HG03159 (cell line): ENCODE measurements around the gene SERTAD1.
"Not testable (repeated sequence)": the region's sequence is repeated elsewhere in the genome, so short reads cannot be mapped to it uniquely, and the experiment has no call there.

Experiments used
- ATAC-seq: cut with Tn5 transposase; IDR thresholded peaks from one replicate; pipeline ENCODE4 v1.9.1; 2021; ENCODE audit warnings: mild to moderate bottlenecking, moderate library complexity; ENCODE audit not compliant: unreplicated experiment

Gene SERTAD1, protein sequence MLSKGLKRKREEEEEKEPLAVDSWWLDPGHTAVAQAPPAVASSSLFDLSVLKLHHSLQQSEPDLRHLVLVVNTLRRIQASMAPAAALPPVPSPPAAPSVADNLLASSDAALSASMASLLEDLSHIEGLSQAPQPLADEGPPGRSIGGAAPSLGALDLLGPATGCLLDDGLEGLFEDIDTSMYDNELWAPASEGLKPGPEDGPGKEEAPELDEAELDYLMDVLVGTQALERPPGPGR

GRCh38 chr19:40425450-40426287 is at the start of gene SERTAD1:
TSS of gene SERTAD1 (minus strand) at chr19:40425992. CDS start at chr19:40423546, 2,446 bp downstream.
- ATAC-seq, result peak; percentile 84

DNA sequence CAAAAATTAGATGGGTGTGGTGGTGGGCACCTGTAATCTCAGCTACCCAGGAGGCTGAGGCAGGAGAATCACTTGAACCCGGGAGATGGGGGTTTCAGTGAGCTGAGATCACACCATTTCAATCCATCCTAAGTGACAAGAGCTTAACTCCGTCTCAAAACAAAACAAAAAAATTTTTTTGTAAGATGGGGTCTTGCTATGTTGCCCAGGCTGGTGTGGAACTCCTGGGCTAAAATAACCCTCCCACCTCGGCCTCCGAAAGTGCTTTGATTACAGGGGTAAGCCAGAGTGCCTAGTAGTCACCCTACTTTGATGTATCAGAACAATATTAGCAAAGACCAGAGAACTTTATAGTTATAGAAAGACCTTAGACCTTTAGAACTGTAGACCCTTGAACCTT is 48.9 kb upstream of the SERTAD1 start:
- ATAC-seq, result no peak

GRCh38 chr19:40472516-40472915 is 46.7 kb upstream of the SERTAD1 start:
- no peak for ATAC-seq

GRCh38 chr19:40471111-40471510 is 45.3 kb upstream of the SERTAD1 start:
- ATAC-seq, result no peak

GRCh38 chr19:40469011-40469410 is 43.2 kb upstream of the SERTAD1 start:
- no peak for ATAC-seq

DNA sequence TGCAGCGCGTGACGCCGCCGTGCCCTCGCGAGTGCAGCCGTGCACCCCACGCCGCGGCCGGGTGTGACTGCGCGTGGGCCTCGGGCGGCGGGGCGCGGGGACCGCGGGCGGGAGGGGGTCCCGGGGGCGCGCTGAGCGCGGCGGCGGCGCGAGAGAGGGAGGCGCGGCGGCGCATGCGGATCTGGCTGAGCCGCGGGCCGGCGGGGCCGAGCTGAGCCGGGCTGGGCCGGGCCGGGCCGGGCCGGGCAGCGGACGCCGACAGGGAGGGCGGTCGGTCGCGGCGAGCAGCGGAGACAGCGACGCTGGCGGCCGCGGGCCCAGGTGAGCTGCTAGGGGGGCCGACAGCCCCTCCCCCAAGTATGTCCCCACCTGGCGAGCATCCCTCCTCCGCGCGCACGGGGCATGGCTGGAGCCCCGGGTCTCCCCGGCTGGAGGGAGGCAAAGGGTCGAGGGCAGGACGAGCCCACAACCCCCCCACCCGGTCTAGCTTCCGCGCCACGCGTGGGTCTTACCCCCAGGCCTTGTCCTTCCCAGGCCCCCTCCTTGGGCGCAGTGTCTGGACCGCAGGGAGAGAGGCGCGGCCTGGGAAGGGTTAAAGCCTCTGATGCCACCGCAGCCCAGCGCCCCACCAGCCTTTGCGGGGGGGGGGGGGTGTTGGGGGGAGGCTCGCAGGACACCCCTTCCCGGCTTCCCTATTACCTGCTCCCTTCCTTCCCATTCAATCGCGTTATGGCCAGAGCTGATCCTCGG is 41.4 kb upstream of the SERTAD1 start, which contains the start of gene SPTBN4:
Gene SPTBN4, plus strand, starts transcription at position 17 of the 750 bp plus-strand sequence. CDS start 5,621 bp downstream, outside the sequence.
- ATAC-seq, result no peak

DNA sequence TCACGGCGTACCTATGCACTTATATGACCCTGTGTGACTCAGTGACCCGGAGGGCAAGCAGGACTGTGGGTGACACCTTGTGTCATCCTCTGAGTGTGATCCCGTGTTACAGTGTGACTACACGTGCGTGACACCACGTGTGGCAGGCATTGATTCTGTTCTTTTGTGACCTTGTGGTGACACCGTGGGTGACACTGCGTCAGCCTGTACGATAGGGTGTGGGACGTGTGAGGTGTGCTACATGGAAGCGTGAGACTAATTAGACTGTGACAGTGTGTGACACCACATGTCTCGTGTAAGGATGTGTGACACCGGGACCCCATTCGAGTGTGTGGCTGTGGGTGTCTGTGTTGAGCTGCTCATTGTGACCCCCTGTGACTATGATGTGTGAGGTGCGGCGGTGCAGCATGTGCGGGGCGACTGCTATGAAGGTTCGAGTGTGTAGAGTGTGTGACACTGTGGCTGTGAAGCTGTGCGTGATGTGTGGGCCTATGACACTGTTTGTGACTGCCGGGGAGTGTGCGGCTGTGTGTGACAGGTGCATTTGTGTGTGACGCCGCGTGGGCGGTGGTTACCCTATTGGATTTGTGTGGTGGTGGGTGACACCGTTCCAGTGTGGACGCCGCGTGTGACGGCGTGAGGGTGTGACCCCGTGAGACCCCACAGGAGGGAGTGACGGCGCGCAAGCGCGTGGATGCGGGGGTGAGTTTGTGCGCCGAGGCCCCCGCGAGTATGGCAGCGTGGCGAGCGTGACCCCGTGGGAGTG is 40.6 kb upstream of the SERTAD1 start:
- ATAC-seq, result no peak

DNA sequence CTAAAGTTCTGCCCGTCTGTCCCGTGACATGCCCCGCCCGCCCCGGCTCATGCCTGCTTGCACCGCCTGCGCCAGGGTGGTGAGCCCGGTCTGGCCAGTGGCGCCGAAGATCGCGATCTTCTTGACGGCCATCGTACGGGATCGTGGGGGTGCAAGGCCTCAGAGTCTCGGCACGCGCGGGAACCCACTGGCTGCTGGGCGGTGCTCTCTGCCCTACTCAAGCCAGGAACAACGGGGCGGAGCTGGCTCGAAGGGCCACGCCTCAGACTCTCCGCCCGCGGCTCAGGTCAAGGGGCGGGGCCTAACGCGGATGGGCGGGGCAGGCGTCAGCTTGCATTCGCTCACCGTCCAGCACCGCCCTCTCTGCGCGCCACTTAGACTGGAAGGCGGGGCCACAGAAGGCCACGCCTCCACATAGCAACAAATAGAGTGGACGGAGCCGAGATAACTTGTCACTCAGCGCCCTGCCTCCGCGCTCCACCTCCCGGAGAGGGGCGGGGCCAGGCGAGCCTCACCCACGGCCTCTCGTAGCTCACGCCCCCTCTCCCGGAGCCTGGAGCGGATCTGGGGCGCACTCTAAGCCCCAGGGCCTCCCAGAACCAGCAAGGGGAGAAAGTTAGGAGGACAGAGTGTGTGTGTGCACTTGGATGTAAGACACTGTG is 39.9 kb upstream of the SERTAD1 start, which contains the start of gene BLVRB:
Gene BLVRB, minus strand, starts transcription at position 189 of the 662 bp plus-strand sequence. Its CDS starts 57 bp downstream, at position 132.
- peak; percentile 80 for ATAC-seq

GRCh38 chr19:40465025-40465556 is 39.3 kb upstream of the SERTAD1 start:
- ATAC-seq, result no peak

DNA sequence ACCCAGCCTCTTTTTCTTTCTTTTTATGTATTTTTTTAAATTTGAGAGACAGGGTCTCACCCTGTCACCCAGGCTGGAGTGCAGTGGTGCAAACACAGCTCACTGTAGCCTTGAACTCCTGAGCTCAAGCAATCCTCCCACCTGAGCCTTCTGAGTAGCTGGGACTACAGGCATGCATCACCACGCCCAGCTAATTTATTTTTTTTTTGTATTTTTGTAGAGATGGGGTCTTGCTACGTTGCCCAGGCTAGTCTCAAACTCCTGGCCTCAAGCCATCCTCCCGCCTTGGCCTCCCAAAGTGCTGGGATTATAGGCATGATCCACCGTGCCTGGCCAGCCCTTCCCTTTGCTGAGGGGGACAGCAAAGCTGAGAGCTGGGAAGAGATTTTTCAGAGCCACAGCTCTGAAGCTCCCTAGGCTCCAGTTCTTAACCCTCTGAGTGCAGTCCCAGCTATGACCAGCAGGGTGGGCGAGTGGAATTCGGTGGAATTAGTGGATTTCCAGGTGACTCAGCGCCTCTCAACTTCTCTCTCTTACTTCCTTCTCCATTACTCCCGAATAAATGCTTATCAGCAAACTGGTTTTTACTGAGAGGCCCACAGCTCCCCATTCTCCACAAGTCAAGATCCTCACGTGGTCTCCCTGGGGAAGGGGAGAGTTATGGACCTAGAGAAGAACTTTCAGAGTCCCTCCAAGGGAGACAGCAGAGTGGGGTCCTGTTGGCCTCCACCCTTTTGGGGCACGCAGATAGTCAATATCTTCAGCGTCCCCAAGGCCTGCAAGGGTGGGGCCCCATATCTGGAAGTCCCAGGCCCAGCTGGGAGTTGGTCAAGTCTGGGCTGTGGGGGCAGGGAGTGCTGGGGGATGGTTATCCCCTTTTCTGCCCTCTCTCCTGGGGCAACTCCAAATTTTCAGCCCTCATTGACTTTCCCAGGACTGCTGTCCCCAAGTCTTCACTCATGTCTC is 38.5 kb upstream of the SERTAD1 start:
- ATAC-seq, result no peak

GRCh38 chr19:40463587-40464037 is 37.8 kb upstream of the SERTAD1 start:
- ATAC-seq, result not testable (repeated sequence)

- no peak for ATAC-seq
These were observed 36.0 kb upstream of the SERTAD1 start for GRCh38 chr19:40461669-40462221.

DNA sequence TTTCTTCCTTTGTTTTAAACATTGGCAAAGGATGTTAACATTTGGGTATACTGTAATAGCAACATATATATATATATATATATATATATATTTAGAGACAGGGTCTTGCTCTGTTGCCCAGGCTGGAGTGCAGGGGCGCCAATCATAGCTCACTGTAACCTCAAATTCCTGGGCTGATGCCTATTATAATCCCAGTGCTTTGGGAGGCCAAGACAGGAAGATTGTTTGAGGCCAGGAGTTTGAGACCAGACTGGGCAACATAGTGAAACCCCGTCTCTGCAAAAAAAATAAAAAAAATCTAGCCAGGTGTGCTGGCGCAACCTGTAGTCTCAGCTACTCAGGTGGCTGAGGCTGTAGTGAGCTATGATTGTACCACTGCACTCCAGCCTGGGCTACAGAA is 34.4 kb upstream of the SERTAD1 start:
- no peak for ATAC-seq

DNA sequence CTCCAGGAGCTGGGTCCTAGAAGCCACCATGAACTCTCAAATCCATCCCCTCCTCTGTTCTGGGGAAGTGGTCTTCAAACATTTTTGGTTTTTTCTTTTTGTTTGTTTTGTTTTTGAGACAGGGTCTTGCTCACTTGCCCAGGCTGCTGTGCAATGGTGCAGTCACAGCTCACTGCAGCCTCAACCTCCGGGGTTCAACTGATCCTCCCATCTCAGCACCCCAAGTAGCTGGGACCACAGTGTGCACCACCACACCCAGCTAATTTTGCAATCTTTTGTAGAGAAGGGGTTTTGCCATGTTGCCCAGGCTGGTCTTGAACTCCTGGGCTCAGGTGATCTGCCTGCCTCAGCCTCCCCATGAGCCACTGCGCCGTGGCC is 32.8 kb upstream of the SERTAD1 start:
- no peak for ATAC-seq

- ATAC-seq, result no peak
These were observed 32.3 kb upstream of the SERTAD1 start for GRCh38 chr19:40457953-40458596.

DNA sequence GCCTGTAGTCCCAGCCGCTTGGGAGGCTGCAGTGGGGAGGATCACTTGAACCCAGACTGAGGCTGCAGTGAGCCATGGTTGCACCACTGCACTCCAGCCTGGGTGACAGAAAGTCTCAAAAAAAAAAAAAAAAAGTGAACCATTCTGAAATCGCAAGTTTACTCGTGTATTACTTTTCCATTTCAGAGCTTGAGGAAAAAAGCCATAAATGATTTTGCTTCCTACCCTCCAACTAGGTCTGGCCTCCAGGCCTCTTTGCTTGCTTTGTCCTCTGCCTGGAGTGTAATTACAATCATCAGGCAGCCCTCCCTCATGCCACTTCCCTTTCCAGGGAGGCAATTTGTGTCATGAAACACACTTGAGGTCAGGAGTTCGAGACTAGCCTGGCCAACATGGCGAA is 31.3 kb upstream of the SERTAD1 start:
- no peak for ATAC-seq

DNA sequence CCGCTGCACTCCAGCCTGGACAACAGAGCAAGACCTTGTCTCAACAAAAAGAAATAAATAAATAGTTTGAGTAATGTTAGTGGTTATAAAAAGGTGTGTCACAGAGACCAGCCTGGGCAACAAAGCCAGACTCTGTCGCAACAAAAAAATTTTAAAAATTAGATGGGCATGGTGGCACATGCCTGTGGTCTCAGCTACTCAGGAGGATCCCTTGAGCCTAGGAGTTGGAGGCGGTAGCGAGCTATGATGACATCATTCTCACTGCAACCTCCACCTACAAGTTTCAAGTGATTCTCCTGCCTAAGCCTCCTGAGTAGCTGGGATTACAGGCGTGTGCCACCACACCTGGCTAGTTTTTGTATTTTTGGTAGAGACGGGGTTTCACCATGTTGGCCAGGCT is 28.2 kb upstream of the SERTAD1 start:
- ATAC-seq, result not testable (repeated sequence)
